H1 (cell line): ENCODE results near the gene KAT8.

Source experiments
- CBX8 ChIP-seq: fragments of 300-800, 300-1000 bp; sonication (generic); IDR thresholded peaks from 2 replicates; pipeline ENCODE4 v1.7.1; 2016; ENCODE audit warnings: low read depth, low read length, borderline replicate concordance
- CREB1 ChIP-seq: IDR thresholded peaks from 2 replicates; pipeline ENCODE4 v1.6.1; 2012; ENCODE audit warnings: inconsistent platforms
- EP300 ChIP-seq, 2 experiments: IDR thresholded peaks; 1 replicate in 1 of 2; 2 replicates in 1 of 2; pipeline ENCODE4 v1.6.1; 2011 to 2012; ENCODE audit warnings: low read depth in 2 of 2, low read length in 2 of 2, mild to moderate bottlenecking in 2 of 2, borderline replicate concordance in 1 of 2, inconsistent platforms in 1 of 2, moderate library complexity in 1 of 2
- KDM1A ChIP-seq: fragments of 200-600, 300-600 bp; sonication (generic); IDR thresholded peaks from 2 replicates; pipeline ENCODE4 v1.7.1; 2016; ENCODE audit warnings: mild to moderate bottlenecking, low read length, borderline replicate concordance
- MAFK ChIP-seq: IDR thresholded peaks from 2 replicates; pipeline ENCODE4 v1.6.1; 2012; ENCODE audit warnings: low read depth, mild to moderate bottlenecking, improper control_type of control experiment, low read length
- POLR2A ChIP-seq, 2 experiments: IDR thresholded peaks; 1 replicate in 1 of 2; 2 replicates in 1 of 2; pipeline ENCODE4 v1.6.1; 2011; ENCODE audit warnings: low read depth in 2 of 2, low read length in 2 of 2, mild to moderate bottlenecking in 2 of 2; ENCODE audit errors: control extremely low read depth in 1 of 2
- POLR2AphosphoS5 ChIP-seq: IDR thresholded peaks from 2 replicates; pipeline ENCODE4 v1.6.1; 2011; ENCODE audit warnings: low read depth, low read length
- RBBP5 ChIP-seq: IDR thresholded peaks from 2 replicates; pipeline ENCODE4 v1.7.1; 2012; ENCODE audit warnings: low read depth, mild to moderate bottlenecking, inconsistent platforms, low read length, moderate library complexity, borderline replicate concordance
- RNF2 ChIP-seq: fragments of 200-900, 300-1000 bp; sonication (generic); IDR thresholded peaks from 2 replicates; pipeline ENCODE4 v1.7.1; 2016; ENCODE audit warnings: borderline replicate concordance, low read depth, mild to moderate bottlenecking, antibody characterized with exemption, low read length; ENCODE audit not compliant: poor library complexity, severe bottlenecking; ENCODE audit errors: missing control alignments
- SP1 ChIP-seq: IDR thresholded peaks from 2 replicates; pipeline ENCODE4 v1.6.1; 2011; ENCODE audit warnings: low read depth, low read length
- TAF1 ChIP-seq: IDR thresholded peaks from 2 replicates; pipeline ENCODE4 v1.6.1; 2011; ENCODE audit warnings: mild to moderate bottlenecking, low read depth, low read length
- ZNF274 ChIP-seq: IDR thresholded peaks from 2 replicates; pipeline ENCODE4 v1.7.0; 2012; ENCODE audit warnings: low read length, borderline replicate concordance; ENCODE audit errors: extremely low read depth
- TF ChIP-seq, protein P1 (sequence below), 3 experiments: IDR thresholded peaks; 1 replicate in 2 of 3; 2 replicates in 1 of 3; pipeline versions ENCODE4 v1.5.1 to v1.6.1; 2011; ENCODE audit warnings: low read length in 3 of 3, mild to moderate bottlenecking in 3 of 3, inconsistent platforms in 2 of 3, low read depth in 1 of 3, moderate library complexity in 1 of 3; ENCODE audit not compliant: insufficient read depth in 1 of 3; ENCODE audit errors: control extremely low read depth in 1 of 3

GRCh38 chr16:31141489-31142108 lies 24.1 kb downstream of the KAT8 start:
- TF ChIP-seq, protein P1, sequence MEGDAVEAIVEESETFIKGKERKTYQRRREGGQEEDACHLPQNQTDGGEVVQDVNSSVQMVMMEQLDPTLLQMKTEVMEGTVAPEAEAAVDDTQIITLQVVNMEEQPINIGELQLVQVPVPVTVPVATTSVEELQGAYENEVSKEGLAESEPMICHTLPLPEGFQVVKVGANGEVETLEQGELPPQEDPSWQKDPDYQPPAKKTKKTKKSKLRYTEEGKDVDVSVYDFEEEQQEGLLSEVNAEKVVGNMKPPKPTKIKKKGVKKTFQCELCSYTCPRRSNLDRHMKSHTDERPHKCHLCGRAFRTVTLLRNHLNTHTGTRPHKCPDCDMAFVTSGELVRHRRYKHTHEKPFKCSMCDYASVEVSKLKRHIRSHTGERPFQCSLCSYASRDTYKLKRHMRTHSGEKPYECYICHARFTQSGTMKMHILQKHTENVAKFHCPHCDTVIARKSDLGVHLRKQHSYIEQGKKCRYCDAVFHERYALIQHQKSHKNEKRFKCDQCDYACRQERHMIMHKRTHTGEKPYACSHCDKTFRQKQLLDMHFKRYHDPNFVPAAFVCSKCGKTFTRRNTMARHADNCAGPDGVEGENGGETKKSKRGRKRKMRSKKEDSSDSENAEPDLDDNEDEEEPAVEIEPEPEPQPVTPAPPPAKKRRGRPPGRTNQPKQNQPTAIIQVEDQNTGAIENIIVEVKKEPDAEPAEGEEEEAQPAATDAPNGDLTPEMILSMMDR (IDR thresholded peaks at IDR 0.05; ENCODE audit: control extremely low read depth in 1 of 3, insufficient read depth in 1 of 3, low read depth in 1 of 3, low read length in 3 of 3) = no peak
- TF ChIP-seq POLR2A (IDR thresholded peaks at IDR 0.05; ENCODE audit: control extremely low read depth in 1 of 2, low read depth in 2 of 2, low read length in 2 of 2) (no peak), KDM1A (no peak), CBX8 (no peak), TAF1 (no peak), MAFK (no peak), SP1 (no peak), RBBP5 (no peak), POLR2AphosphoS5 (no peak), EP300 (IDR thresholded peaks at IDR 0.05; ENCODE audit: borderline replicate concordance in 1 of 2, low read depth in 2 of 2, low read length in 2 of 2) (no peak), RNF2 (no peak), CREB1 (no peak), ZNF274 (no peak)
